HG03045 (cell line): ENCODE results near the gene UBTD1.
"Not testable (repeated sequence)": the region's sequence is repeated elsewhere in the genome, so short reads cannot be mapped to it uniquely, and the experiment has no call there.

Experiments
- ATAC-seq: cut with Tn5 transposase; IDR thresholded peaks from one replicate; pipeline ENCODE4 v1.9.1; 2021; ENCODE audit warnings: mild to moderate bottlenecking, moderate library complexity; ENCODE audit not compliant: unreplicated experiment

Gene UBTD1

GRCh38 chr10:97534746-97535367 is 36.1 kb downstream of the UBTD1 start:
- ATAC-seq, result no peak

- ATAC-seq, result no peak
These were observed 38.6 kb downstream of the UBTD1 start for GRCh38 chr10:97537186-97537869.

- no peak for ATAC-seq
These were observed 39.7 kb downstream of the UBTD1 start for GRCh38 chr10:97538411-97538810.

- ATAC-seq, result no peak
These were observed 40.1 kb downstream of the UBTD1 start for GRCh38 chr10:97538839-97539238.

GRCh38 chr10:97539523-97540200 is 40.9 kb downstream of the UBTD1 start:
- ATAC-seq, result no peak

- ATAC-seq, result no peak
These were observed 42.2 kb downstream of the UBTD1 start for GRCh38 chr10:97540669-97541500.

- no peak for ATAC-seq
These were observed 43.7 kb downstream of the UBTD1 start for GRCh38 chr10:97542169-97543024.

- no peak for ATAC-seq
These were observed 44.4 kb downstream of the UBTD1 start for GRCh38 chr10:97543025-97543546.

GRCh38 chr10:97546456-97547270 is 47.9 kb downstream of the UBTD1 start:
- ATAC-seq, result no peak

- ATAC-seq, result no peak
These were observed 48.5 kb downstream of the UBTD1 start for GRCh38 chr10:97547271-97547600.

GRCh38 chr10:97547962-97548361 is 49.2 kb downstream of the UBTD1 start:
- ATAC-seq, result no peak

GRCh38 chr10:97548828-97549455 is 50.2 kb downstream of the UBTD1 start:
- ATAC-seq, result no peak

- no peak for ATAC-seq
These were observed 51.0 kb downstream of the UBTD1 start for GRCh38 chr10:97549587-97550322.

- no peak for ATAC-seq
These were observed 51.8 kb downstream of the UBTD1 start for GRCh38 chr10:97550336-97551149.

- ATAC-seq, result no peak
These were observed 52.5 kb downstream of the UBTD1 start for GRCh38 chr10:97551271-97551670.

GRCh38 chr10:97553575-97554031 is 54.9 kb downstream of the UBTD1 start:
- ATAC-seq, result peak; percentile 68

- not testable (repeated sequence) for ATAC-seq
These were observed 55.6 kb downstream of the UBTD1 start for GRCh38 chr10:97554336-97554735.
